HG03064 (cell line): ENCODE data around the gene RTN4RL1.
A peak's percentile ranks its signal among the peaks of the same experiment; 100 is the strongest.

Source experiments
- ATAC-seq: cut with Tn5 transposase; IDR thresholded peaks from one replicate; pipeline ENCODE4 v1.9.1; 2021; ENCODE audit warnings: low read depth; ENCODE audit not compliant: unreplicated experiment

RTN4RL1 gene, protein sequence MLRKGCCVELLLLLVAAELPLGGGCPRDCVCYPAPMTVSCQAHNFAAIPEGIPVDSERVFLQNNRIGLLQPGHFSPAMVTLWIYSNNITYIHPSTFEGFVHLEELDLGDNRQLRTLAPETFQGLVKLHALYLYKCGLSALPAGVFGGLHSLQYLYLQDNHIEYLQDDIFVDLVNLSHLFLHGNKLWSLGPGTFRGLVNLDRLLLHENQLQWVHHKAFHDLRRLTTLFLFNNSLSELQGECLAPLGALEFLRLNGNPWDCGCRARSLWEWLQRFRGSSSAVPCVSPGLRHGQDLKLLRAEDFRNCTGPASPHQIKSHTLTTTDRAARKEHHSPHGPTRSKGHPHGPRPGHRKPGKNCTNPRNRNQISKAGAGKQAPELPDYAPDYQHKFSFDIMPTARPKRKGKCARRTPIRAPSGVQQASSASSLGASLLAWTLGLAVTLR

DNA sequence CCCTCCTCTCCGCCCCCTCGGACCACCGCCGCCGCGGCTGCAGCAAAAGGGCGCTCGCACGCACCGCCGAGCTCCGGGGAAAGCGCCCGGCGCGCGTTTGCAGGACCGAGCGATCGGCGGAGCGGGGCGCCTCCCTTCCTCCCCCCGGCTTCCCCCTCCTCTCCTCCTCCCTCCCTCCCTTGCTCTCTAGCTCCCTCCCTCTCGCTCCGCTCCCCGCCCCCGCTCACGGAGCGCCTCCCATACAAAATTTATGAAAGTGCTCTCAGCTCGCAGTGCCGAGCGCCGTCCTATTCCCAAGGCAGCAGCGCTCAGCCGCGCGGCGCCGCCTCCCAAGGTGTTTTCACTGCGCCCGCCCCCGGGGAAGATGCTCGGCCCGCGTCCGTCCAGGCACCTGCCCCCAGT is at the start of gene RTN4RL1:
TSS of gene RTN4RL1 (minus strand) at position 115 of the 402 bp plus-strand sequence. CDS start 469 bp downstream, outside the sequence.
- no peak for ATAC-seq

DNA sequence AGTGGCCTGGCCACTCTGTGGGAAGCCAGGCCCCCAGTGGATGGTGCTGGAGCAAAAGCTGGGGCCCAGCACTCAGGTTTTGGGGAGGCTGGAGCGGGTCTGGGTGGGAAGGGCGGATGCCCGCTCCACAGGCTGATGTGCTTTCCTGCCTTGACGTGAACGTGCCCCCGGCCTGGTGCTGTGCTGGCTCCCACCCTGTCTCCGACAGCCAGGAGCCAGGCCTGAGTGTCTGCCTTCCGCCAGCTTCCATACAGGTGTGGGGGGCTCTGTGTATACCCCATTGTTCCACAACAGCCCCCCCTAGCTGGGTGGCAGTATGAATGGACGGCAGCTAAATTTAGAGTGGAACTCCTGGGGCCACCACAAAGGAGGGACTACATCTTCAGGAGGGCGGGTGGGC is 49.8 kb upstream of the RTN4RL1 start:
- ATAC-seq: no peak

DNA sequence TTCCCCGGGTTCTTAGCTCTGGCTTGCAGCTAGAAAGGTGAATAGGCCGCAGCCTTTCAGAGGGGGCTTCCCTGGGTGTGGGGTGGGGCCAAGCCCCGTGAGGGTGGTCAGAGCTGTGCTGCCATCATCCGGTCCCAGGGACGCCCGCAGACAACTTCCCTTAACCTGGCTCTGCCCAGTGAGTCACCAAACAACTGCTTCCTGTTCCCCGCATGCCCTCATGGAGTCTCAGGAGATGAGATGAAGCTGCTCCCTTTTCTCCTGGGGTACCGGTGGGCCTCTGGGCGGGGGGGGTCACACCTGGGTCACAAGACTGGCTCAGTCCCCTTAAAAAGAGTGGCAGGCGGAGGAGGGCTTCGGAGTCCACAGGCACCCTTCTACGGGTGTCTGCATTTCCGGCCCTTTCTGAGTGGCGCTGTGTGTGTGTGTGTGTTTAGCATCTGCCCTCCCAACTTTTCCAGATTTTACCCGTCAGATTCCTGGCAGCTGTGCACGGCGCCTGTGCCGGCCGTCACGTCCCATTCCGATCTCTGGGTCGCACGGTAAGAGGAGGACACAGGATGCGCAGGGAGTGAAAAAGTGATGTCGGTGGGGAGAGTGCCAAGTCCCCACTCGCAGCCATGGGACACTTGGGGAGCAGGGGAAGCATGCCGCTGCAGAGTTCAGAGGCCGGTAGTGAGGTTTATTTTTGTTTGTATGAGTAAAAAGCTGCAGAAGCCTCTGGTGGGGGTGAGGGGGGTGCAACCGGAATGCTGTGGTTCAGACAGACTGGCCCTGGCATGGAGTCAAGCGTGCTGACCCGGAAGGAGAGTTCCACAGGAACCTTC is 46.5 kb upstream of the RTN4RL1 start:
- no peak for ATAC-seq

DNA sequence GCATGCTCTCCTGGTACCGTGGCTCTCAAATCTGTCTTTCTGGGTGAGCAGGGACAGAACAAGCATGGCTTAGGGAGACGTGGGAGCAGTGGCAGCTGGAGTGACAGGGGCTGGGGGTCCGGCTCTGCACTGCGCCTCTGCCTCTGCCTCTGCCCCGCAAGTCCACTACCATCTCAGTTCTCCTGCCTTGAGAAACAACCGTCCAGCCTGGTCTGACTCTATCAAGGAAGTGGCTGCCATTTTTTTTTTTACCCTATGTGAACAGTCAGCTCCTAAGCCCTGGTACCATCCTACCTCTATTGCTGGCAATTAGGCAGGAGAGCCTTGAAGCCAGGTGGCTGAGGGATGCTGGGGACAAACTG is 45.9 kb upstream of the RTN4RL1 start:
- no peak for ATAC-seq

DNA sequence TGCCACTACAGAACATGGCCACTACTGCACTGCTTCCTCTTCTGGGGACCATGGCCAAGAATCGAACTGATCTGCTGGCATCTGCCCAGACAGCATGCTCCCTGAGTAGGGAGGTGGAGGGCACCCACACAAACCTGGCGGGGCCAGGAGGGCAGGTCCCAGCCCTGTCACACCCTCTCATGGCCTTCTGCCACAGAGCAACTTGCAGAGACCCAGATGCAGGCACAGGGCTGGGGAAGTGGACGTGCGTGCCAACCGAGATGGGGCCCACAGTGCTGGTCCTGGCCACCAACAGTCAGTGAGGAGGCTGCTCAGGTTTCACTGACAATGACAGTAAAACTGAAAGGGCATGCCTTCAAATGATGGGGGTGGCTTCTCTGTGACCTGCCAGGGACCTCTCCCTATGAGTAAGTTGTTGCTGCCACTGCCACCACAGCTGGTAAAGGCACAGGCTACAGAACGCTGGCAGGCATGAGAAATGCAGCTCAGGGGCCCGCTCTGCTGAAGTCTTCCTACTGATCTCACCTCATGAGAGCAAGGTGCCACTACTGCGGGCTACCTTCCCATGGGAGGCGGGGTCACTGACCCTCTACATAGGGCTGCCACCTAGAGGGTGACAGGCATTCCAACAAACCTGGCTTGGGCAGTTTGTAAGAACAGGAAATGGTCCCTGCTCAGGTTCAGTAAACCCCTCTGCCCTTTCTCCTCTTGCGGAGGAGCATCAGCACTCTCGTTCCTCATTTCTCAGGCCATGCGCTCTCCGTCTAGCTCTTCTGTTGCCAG is 45.3 kb upstream of the RTN4RL1 start:
- peak; percentile 70 for ATAC-seq

DNA sequence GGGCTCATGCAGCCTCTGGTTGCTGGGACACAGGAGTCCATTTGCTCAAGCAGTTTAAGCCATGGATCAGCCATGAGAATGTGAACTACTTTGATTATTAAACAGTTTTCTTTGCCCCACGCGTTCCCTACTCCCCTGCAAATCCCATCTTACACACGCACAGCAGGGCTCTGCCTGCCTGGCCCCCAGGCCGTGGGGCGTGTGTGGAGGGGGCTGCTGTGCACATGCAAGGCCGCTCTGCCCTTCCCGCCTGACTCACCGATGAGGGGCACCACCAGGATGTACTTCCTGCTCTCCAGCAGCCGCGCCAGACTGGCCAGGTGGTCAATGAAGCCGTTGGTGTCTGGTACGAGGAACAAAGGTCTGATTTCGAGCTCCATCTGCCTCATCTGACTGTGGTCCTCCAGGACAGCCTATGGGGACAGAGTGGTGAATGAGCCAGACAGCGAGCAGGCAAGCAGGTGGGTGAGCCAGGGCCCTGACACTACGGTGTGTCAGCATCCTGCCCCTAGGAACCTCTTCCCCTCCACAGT is 43.5 kb upstream of the RTN4RL1 start:
- ATAC-seq: no peak

DNA sequence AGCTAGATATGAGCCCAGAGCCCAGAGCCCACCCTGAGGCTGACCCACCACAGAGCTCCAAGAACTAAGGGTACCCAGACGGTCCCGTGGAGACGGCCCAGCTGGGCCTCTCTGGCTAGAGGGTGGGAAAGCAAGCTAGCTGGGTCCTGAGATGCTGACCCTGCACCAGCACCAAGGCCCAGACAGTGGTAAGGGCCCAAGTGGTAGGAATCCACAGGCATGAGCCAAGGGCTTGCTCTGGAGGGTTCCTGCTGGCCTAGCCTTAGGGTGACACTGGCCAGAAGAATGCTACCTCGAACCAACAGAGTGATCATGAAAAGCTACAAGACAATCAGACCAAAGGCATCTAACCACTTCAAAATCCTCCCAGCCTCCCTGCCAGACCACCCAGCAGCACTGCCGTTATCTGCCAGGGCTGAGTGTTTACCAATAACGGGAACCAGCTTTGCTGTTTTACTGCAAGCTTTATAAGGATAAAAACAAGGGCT is 42.9 kb upstream of the RTN4RL1 start:
- no peak for ATAC-seq

DNA sequence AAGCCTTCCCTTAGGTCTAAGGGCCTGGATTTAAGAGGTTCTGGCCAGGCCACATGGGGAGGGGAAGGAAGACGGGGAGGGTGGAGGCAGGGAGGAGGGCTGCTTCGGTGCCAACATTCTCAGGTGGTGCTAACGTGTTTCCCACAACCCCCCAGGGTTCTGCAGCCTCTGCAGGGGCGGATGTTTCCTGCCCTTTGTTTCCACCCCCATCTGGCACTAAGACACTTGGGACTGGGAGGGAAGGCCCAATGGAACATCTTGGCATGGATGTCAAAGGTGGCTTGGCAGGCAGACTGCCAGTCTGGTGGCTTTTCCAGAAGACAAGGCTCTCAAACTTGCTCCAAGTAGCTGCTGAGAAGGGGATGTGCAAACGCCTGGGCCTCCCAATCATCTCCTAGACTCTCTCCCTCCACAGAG is 42.5 kb upstream of the RTN4RL1 start:
- ATAC-seq: no peak

DNA sequence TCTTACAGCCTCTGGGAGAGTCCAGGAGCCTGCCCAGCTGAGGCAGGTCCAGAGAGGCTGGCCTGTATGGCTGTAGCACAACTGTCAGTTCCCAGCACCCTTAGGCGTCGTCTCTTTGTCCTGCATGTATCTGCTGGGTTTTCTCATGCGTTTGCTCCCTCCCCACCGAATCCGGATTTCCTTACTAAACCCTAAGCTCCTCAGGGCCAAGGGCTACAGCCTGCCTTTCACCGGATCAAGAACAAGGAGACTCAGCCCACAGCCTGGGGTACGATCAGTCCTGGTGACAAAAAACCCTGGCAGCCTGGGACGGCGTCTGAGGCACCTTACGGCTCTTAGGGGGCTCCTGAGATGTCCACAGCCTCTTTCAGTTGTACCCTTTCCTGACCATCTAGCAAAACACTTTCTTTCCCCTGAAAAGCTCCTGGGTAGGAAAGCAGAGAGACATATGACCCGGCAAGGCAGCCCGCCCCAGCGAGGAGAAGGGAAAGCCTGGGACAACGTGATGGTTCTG is 42.0 kb upstream of the RTN4RL1 start:
- no peak for ATAC-seq

DNA sequence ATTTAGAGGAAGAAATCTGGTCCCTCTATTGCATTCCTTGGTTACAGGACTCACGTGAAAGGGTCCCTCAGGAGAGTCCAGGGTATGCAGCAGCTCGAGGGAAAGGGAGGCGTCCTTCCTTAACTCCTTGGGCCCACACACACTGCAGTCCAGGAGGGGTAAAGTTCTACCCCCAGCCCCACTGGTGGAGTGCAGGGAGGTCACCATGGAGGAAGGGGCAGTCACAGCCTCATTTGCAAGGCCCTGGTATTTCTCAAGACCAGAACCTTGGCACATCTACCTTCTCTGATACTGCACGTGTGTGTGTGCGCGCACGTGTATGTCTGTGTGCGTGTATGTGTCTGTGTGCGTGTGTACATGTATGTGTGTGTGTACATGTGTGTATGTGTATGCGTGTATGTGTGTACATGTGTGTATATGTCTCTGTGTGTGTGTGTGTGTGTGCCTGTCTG is 40.8 kb upstream of the RTN4RL1 start:
- ATAC-seq: no peak

DNA sequence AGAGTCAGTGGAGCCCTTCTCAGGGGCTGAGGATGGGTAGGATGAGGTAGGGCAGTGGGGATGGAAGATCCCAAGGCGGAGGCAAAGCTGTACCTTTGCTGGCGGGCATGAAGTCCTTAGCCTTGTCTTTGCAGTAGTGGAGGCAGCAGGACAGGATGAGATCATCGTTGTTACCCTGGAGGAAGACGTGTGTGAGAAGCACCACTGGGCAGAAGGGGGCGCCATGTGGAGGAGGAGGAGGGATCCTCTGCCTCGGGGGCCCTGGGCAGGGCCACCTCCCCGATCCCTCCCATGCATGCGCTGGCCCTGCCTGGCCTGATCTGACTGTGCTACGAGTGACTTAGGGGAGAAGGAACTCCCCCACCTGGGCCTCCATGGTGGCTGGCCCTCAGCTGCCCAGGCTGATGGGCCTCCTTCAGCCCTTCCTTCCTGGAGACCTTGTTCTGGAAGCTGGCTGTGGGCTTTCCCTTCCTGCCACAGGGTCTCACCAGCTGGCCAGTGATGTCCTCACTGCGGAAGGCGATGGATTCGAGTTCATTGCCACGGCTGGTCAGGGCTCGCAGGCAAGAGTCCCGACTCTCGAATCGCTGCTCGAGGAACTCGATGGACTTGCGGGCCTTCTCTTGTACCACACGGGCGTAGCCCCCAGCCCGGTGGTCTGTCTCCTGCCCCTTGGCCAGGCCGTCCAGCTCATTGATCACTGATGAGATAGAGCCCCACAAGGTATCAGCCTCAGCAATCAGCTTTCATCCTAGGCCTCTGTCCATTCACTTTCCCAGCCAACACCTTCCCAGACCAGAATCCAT is 40.0 kb upstream of the RTN4RL1 start:
- ATAC-seq: no peak

DNA sequence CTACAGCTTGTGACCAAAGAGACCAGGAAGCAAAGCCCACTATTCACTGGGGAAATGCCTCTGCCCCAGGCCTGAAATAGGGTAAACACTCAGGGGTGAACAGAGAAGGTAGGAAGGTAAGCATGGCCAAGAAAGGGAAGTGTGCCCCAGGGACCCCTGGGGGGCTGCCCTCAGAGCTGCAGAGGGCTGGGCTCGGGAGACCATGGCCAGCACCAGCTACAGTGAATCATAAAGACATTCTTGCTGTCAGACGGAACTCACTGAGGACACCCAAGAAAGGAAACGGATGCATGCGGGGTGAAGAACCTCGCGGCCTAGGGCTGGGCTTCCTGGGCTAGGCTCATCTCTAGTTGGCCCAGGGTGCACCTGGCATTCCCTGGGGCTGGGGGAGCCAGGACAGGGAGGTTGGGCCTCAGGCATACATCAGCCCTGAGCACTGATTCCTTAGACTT is 39.4 kb upstream of the RTN4RL1 start:
- ATAC-seq: no peak

DNA sequence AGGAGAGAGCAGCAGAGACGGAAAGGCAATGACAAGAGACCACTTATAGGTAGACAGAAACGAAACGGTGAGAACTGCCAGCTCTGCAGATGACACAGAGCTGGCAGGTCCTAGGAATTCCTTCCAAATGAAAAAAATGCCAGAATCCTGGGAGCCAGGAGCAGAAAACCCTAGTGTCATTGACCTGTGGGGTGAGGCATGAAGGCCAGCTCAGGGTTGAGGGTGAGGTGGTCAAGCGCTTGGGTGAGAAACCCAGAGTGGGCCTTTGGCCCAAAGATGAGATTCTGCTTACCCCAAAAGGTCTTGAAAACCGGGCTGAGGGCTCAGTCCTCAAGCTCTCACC is 39.0 kb upstream of the RTN4RL1 start:
- no peak for ATAC-seq

DNA sequence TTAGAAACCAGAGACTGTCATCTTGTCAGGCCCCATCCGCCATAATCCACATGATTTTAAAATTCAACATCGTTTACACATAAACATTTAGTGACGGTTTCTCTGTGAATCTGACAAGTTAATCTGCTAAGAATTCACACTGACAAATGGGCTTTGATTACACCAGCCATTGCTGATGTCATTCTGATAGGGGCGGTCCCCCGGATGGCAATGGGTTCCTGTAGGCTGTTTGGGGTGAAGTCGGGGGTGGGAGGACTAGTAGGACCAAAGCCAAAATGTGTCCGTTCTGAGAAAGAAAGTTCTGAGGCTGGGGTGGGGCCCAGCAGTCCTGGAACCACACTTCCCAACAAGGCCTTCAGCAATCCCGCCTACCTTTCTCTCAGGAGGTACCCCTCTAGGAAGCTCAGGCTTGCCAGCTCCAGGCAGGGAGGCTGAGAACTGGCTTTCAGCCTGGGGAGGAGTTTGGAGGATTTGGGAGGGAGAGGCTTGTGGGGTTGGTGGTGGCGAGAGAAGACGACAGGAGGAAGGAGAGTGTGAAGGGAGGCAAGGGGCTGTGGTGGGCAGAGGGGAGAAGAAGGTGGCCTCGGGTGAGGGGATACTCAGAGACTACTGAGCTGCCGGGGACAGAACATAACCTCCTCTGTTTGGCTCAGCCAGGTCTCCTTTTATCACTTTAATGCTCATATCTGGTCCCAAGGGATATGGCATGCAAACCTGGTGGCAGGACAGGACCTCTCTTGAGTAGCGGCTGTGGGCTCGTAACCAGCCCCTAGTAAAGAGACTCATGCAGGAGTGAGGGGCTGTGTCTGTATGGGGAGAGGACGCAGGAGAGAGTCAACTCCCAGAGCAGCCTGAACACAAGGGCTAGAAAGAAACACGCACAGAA is 38.4 kb upstream of the RTN4RL1 start:
- no peak for ATAC-seq

DNA sequence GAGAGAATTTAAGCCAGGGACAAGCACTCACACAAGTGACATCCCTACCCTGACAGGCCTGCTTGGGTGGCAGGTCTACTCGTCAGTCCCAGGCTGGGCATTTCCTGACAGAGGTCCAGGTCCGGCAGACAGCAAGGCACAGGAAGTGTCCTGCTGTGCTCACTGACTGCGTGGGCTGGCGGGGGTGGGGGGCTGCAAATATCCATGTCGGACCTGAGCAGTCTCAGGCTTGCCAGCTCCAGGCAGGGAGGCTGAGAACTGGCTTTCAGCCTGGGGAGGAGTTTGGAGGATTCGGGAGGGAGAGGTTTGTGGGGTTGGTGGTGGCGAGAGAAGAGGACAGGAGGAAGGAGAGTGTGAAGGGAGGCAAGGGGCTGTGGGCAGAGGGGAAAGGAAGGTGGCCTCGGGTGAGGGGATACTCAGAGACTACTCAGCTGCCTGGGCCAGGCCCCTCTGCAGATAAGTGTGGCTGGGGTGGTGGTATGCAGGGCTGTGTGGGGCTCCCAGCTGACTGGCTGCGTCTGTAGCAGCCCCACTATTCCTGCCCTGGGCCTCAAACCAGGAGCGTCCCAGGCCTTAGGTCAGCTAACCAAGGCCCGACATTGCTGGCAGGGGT is 37.5 kb upstream of the RTN4RL1 start:
- ATAC-seq: no peak

DNA sequence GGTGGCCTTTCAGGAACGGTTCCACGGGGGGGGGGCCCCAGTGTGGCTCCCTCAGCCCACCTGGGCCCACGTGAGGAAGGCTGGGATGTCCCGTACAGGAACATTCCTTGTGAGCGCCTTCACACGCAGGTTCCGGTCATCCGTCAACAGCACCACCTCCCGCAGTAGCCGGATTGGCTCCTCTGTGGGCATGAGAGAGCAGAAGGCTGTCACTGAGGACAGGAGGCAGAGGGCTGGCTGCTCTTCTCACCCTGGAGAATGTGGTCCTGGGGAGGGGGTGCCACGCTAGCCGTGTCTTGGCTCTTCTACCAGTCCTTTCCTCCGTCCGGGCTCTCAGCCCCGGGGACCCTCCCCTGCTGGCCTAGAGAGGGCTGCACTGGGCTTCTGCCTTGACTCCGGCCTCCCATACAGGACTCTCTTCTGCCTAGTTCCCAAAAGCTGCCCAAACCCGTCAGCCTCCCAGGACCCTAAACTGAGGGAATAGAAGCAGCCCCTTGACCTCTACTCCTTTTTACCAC is 36.4 kb upstream of the RTN4RL1 start:
- no peak for ATAC-seq

DNA sequence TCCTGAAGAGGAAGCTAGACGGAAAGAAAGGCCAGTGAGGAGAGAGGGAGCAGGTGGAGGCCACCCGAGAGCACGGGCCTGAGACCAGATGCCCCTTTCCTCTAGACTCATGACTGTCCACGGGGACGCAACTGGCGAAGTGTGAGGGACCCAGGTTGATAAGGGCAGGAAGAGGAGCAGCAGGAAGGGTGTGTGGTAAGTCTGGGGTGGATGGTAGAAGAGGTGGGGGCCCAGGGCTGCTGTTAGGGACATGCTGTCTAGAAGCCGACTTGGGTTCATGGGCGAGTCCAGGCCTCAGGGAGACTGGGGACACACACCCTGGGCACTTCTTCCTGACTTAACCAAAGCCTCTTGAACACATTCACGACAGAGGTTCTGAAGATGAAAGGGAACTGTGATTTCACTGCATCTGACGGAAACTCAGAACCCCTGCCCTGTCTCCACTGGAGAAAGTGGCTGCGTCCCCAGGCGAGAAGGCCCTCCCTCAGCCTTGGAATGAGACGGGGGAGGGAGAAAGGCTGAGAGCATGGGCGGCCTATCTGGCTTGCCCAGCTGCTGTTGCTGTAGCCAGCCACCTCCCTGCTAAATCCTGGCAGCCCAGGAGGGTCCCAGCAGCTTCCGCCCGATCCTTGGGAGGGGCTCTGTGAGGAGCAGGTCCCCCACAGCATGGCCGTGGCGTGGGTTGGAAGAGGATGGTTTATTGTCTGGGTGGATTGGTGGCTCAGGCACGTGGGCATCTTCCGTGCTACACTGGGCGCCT is 35.7 kb upstream of the RTN4RL1 start:
- ATAC-seq: no peak
